HCT116 (cell line): ENCODE measurements around the gene CDH13. TPM values are rescaled to one million over a fixed set of nuclear protein-coding genes. Genes with fewer than 3 reads are reported as not detected.

Experiments
- ATAC-seq: fragments of 200-7000 bp; cut with Tn5 transposase; 2 replicates; pipeline ENCODE4 v1.9.1; 2020; ENCODE audit warnings: mild to moderate bottlenecking, moderate library complexity
- BruUV-seq: library from RNA; stranded (reverse); fragments of 400-500 nt; replicated peaks from 2 replicates; lab custom pipeline; 2021; lab: Mats Ljungman, UMichigan
- CTCF ChIA-PET: fragments of 300-600 bp; sonication (Branson Sonifier 250); formaldehyde crosslinking; loops from one replicate; lab custom pipeline; 2021; ENCODE audit warnings: antibody characterized with exemption; lab: Charles Lee
- POLR2A ChIA-PET: fragments of 300-600, 350-600 bp; sonication (Branson Sonifier 250); formaldehyde crosslinking; loops from one replicate; lab custom pipeline; 2021; ENCODE audit warnings: antibody characterized with exemption; lab: Charles Lee
- RAD21 ChIA-PET, 2 experiments: fragments of 300-600 bp; sonication (Branson Sonifier 250); formaldehyde crosslinking; loops; one replicate each; lab custom pipeline; 2023; ENCODE audit warnings: low total read pairs in 2 of 2; ENCODE audit not compliant: uncharacterized antibody in 2 of 2, unreplicated experiment in 2 of 2, low non-redundant PET in 1 of 2; lab: Charles Lee
- DNase-seq: peaks from one replicate; pipeline ENCODE4 v3.0.0-alpha.2; 2010; ENCODE audit warnings: low read depth, low spot score
- H2AFZ ChIP-seq: fragments of 200-600 bp; shearing (Covaris generic), sonication (generic); 2 replicates; pipeline ENCODE4 v1.6.1; 2017; ENCODE audit warnings: low read depth, mixed run types, mixed read lengths, antibody characterized with exemption, low read length; ENCODE audit not compliant: poor library complexity, severe bottlenecking
- H3K27ac ChIP-seq: 2 replicates; pipeline ENCODE4 v1.5.1; 2012; ENCODE audit warnings: low read depth, low read length
- H3K27me3 ChIP-seq: fragments of 200-600 bp; sonication (generic); 2 replicates; pipeline ENCODE4 v1.6.1; 2016; ENCODE audit warnings: mixed run types, low read length, mixed read lengths; ENCODE audit not compliant: insufficient read depth
- H3K36me3 ChIP-seq, 2 experiments: fragments of 200-500 bp in 1 of 2; fragments of 200-600 bp in 1 of 2; sonication (Bioruptor generic) in 1 of 2; sonication (generic) in 1 of 2; 2 replicates each; pipeline versions ENCODE4 v1.5.1 to v1.6.1; 2014 to 2016; ENCODE audit warnings: low read length in 2 of 2, inconsistent platforms in 1 of 2, mixed read lengths in 1 of 2, mixed run types in 1 of 2; ENCODE audit not compliant: insufficient read depth in 2 of 2, control insufficient read depth in 1 of 2
- H3K4me1 ChIP-seq, 2 experiments: fragments of 200-600 bp in 1 of 2; sonication (generic) in 1 of 2; 2 replicates each; pipeline versions ENCODE4 v1.5.1 to v1.6.1; 2012 to 2017; ENCODE audit warnings: low read length in 2 of 2, inconsistent platforms in 1 of 2, mild to moderate bottlenecking in 1 of 2, mixed read lengths in 1 of 2, mixed run types in 1 of 2, moderate library complexity in 1 of 2; ENCODE audit not compliant: insufficient read depth in 2 of 2, control insufficient read depth in 1 of 2
- H3K4me2 ChIP-seq: fragments of 200-600 bp; sonication (generic); 2 replicates; pipeline ENCODE4 v1.6.1; 2017; ENCODE audit warnings: mixed run types, low read length, mixed read lengths
- H3K4me3 ChIP-seq, 2 experiments: fragments of 200-600 bp in 1 of 2; sonication (generic) in 1 of 2; replicated peaks in 1 of 2; 2 replicates each; pipeline ENCODE4 v1.5.1; 2011 to 2016; ENCODE audit warnings: low read length in 2 of 2, control low read depth in 1 of 2, low read depth in 1 of 2, mild to moderate bottlenecking in 1 of 2, mixed read lengths in 1 of 2, mixed run types in 1 of 2
- H3K79me2 ChIP-seq: fragments of 200-600 bp; sonication (generic); 2 replicates; pipeline ENCODE4 v1.6.1; 2017; ENCODE audit warnings: mild to moderate bottlenecking, mixed run types, low read length, moderate library complexity, mixed read lengths; ENCODE audit not compliant: insufficient read depth
- H3K9ac ChIP-seq: fragments of 200-600 bp; sonication (generic); 2 replicates; pipeline ENCODE4 v1.6.1; 2016; ENCODE audit warnings: low read length, mixed read lengths
- H3K9me2 ChIP-seq: fragments of 200-600 bp; sonication (generic), shearing (Covaris generic); 2 replicates; pipeline ENCODE4 v1.6.1; 2017; ENCODE audit warnings: mixed run types, mild to moderate bottlenecking, moderate library complexity; ENCODE audit not compliant: insufficient read depth
- H3K9me3 ChIP-seq, 2 experiments: fragments of 200-500 bp in 1 of 2; fragments of 200-600 bp in 1 of 2; sonication (Bioruptor generic) in 1 of 2; sonication (generic) in 1 of 2; 2 replicates each; pipeline ENCODE4 v1.6.1; 2014 to 2017; ENCODE audit warnings: low read length in 2 of 2, mixed read lengths in 2 of 2, inconsistent platforms in 1 of 2, low read depth in 1 of 2, mild to moderate bottlenecking in 1 of 2, mixed run types in 1 of 2, moderate library complexity in 1 of 2; ENCODE audit not compliant: control insufficient read depth in 1 of 2, insufficient read depth in 1 of 2
- H4K20me1 ChIP-seq: fragments of 200-600 bp; sonication (generic), shearing (Covaris generic); 2 replicates; pipeline ENCODE4 v1.6.1; 2017; ENCODE audit warnings: mixed run types, mild to moderate bottlenecking, moderate library complexity; ENCODE audit not compliant: insufficient read depth
- CBX3 ChIP-seq: IDR thresholded peaks from 2 replicates; pipeline ENCODE4 v1.6.1; 2012; ENCODE audit warnings: low read depth
- CEBPB ChIP-seq: IDR thresholded peaks from 2 replicates; pipeline ENCODE4 v1.6.1; 2012; ENCODE audit warnings: low read depth
- EGR1 ChIP-seq: IDR thresholded peaks from 2 replicates; pipeline ENCODE4 v1.6.1; 2012; ENCODE audit warnings: low read depth
- ELF1 ChIP-seq: IDR thresholded peaks from 2 replicates; pipeline ENCODE4 v1.6.1; 2012; ENCODE audit warnings: low read depth, borderline replicate concordance
- EZH2 ChIP-seq: fragments of 200-600 bp; sonication (generic); IDR thresholded peaks from 2 replicates; pipeline ENCODE4 v1.6.1; 2017; ENCODE audit warnings: antibody characterized with exemption, mixed run types
- EZH2phosphoT487 ChIP-seq: fragments of 200-600 bp; IDR thresholded peaks from 2 replicates; pipeline ENCODE4 v1.6.1; 2018; ENCODE audit warnings: antibody characterized with exemption, borderline replicate concordance
- FOSL1 ChIP-seq: IDR thresholded peaks from 2 replicates; pipeline ENCODE4 v1.6.1; 2012; ENCODE audit warnings: low read depth
- JUND ChIP-seq: IDR thresholded peaks from 2 replicates; pipeline ENCODE4 v1.6.1; 2012
- POLR2A ChIP-seq: IDR thresholded peaks from 2 replicates; pipeline ENCODE4 v1.7.0; 2011; ENCODE audit warnings: borderline replicate concordance; ENCODE audit not compliant: insufficient read depth, insufficient read length; ENCODE audit errors: extremely low read depth
- POLR2AphosphoS5 ChIP-seq: IDR thresholded peaks from 2 replicates; pipeline ENCODE4 v1.6.1; 2011; ENCODE audit warnings: mild to moderate bottlenecking, low read depth, low read length, moderate library complexity
- RAD21 ChIP-seq: IDR thresholded peaks from 2 replicates; pipeline ENCODE4 v1.6.1; 2012; ENCODE audit warnings: low read depth, mild to moderate bottlenecking
- SIN3A ChIP-seq: IDR thresholded peaks from 2 replicates; pipeline ENCODE4 v1.6.1; 2012; ENCODE audit warnings: low read depth
- SP1 ChIP-seq: IDR thresholded peaks from 2 replicates; pipeline ENCODE4 v1.6.1; 2012; ENCODE audit warnings: low read depth
- ZFX ChIP-seq: fragments of 450-650 bp; IDR thresholded peaks from 2 replicates; pipeline ENCODE4 v1.6.1; 2017
- ZNF274 ChIP-seq: fragments of 200-500 bp; sonication (Bioruptor generic); IDR thresholded peaks from 2 replicates; pipeline ENCODE4 v1.6.1; 2014; ENCODE audit warnings: mild to moderate bottlenecking, low read depth, low read length, inconsistent platforms
- intact Hi-C: fragments of 100-400 bp; cut with micrococcal nuclease; formaldehyde crosslinking; loops from 2 replicates; pipeline ENCODE4 v1.10.0; 2022
- total RNA-seq: library from RNA; stranded (reverse); gene quantifications from one replicate; pipeline ENCODE4 v1.2.1, GENCODE V29; 2021; ENCODE audit not compliant: unreplicated experiment
- TF ChIP-seq, protein P1 (sequence below), 3 experiments: fragments of 200-600 bp in 1 of 3; sonication (generic) in 1 of 3; IDR thresholded peaks in 2 of 3; conservative IDR thresholded peaks in 1 of 3; 2 replicates each; pipeline ENCODE4 v1.5.1; 2012 to 2017; ENCODE audit warnings: low read depth in 2 of 3, low read length in 2 of 3, antibody characterized with exemption in 1 of 3, borderline replicate concordance in 1 of 3, control low read depth in 1 of 3, mild to moderate bottlenecking in 1 of 3, mixed read lengths in 1 of 3, mixed run types in 1 of 3, moderate library complexity in 1 of 3; ENCODE audit not compliant: insufficient read depth in 1 of 3
- TF ChIP-seq, protein P2 (sequence below): IDR thresholded peaks from 2 replicates; pipeline ENCODE4 v1.6.1; 2012
- TF ChIP-seq, protein P3 (sequence below): IDR thresholded peaks from 2 replicates; pipeline ENCODE4 v1.6.1; 2011; ENCODE audit warnings: mild to moderate bottlenecking, low read length, moderate library complexity; ENCODE audit not compliant: insufficient replicate concordance; ENCODE audit errors: extremely low read depth
- TF ChIP-seq, protein P4 (sequence below): IDR thresholded peaks from 2 replicates; pipeline ENCODE4 v1.6.1; 2012; ENCODE audit warnings: low read depth

CDH13 gene
- total RNA-seq, 1 experiment from 2014 or later: not detected

DNA sequence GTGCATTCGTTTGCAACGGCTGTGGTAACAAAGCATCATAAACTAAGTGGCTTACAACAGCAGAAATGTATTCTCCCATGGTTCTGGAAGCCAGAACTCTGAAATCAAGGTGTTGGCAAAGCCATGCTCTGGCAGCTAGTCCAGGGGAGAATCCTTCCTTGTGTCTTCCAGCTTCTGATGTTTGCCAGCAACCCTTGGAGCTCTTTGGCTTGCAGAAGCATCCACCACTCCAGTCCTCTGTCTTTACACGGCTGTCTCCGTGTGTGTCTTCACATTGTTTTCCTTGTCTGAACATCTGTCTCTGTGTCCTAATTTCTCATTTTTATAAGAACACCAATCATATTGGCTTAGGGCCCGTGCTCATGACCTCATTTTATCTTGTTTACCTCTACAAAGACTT is 915.7 kb downstream of the CDH13 start:
- Histone ChIP-seq H3K4me3 (no peak overlapping the region), H2AFZ (no peak overlapping the region), H3K9ac (no peak overlapping the region), H3K36me3 (no peaks in the 10 kb centered on the region), H3K9me3 (no peaks in the 10 kb centered on the region; a peak in 1 of 4 replicates), H3K9me2 (peaks cover 3% of the 10 kb centered on the region; the same call in 1 of the 2 replicates), H3K27me3 (peaks cover 8% of the 10 kb centered on the region; the same call in 1 of the 2 replicates), H3K79me2 (no peaks in the 10 kb centered on the region), H3K27ac (no peak overlapping the region), H3K4me1 (no peaks in the 10 kb centered on the region), H4K20me1 (no peaks in the 10 kb centered on the region), H3K4me2 (no peak overlapping the region)
- RAD21 ChIA-PET: no interaction called here
- POLR2A ChIA-PET: no interaction called here
- intact Hi-C loops: no loop called here
- BruUV-seq: no TSS peak
- ATAC-seq: no peak
- CTCF ChIA-PET: no interaction called here
- DNase-seq: no peak
- no peak for TF ChIP-seq POLR2AphosphoS5
- TF ChIP-seq SIN3A: no peak
- TF ChIP-seq EZH2phosphoT487: no peak
- no peak for TF ChIP-seq EGR1
- no peak for TF ChIP-seq RAD21
- no peak for TF ChIP-seq SP1
- TF ChIP-seq CEBPB: no peak
- TF ChIP-seq, protein P1, sequence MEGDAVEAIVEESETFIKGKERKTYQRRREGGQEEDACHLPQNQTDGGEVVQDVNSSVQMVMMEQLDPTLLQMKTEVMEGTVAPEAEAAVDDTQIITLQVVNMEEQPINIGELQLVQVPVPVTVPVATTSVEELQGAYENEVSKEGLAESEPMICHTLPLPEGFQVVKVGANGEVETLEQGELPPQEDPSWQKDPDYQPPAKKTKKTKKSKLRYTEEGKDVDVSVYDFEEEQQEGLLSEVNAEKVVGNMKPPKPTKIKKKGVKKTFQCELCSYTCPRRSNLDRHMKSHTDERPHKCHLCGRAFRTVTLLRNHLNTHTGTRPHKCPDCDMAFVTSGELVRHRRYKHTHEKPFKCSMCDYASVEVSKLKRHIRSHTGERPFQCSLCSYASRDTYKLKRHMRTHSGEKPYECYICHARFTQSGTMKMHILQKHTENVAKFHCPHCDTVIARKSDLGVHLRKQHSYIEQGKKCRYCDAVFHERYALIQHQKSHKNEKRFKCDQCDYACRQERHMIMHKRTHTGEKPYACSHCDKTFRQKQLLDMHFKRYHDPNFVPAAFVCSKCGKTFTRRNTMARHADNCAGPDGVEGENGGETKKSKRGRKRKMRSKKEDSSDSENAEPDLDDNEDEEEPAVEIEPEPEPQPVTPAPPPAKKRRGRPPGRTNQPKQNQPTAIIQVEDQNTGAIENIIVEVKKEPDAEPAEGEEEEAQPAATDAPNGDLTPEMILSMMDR (IDR thresholded peaks at IDR 0.05 in 2 of 3, conservative IDR thresholded peaks at IDR 0.05 in 1 of 3; ENCODE audit: borderline replicate concordance in 1 of 3, insufficient read depth in 1 of 3, low read depth in 2 of 3, low read length in 2 of 3): no peak
- no peak for TF ChIP-seq EZH2
- no peak for TF ChIP-seq CBX3
- TF ChIP-seq, protein P2, sequence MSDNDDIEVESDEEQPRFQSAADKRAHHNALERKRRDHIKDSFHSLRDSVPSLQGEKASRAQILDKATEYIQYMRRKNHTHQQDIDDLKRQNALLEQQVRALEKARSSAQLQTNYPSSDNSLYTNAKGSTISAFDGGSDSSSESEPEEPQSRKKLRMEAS: no peak
- no peak for TF ChIP-seq JUND
- no peak for TF ChIP-seq ZFX
- no peak for TF ChIP-seq POLR2A
- no peak for TF ChIP-seq FOSL1
- TF ChIP-seq, protein P3, sequence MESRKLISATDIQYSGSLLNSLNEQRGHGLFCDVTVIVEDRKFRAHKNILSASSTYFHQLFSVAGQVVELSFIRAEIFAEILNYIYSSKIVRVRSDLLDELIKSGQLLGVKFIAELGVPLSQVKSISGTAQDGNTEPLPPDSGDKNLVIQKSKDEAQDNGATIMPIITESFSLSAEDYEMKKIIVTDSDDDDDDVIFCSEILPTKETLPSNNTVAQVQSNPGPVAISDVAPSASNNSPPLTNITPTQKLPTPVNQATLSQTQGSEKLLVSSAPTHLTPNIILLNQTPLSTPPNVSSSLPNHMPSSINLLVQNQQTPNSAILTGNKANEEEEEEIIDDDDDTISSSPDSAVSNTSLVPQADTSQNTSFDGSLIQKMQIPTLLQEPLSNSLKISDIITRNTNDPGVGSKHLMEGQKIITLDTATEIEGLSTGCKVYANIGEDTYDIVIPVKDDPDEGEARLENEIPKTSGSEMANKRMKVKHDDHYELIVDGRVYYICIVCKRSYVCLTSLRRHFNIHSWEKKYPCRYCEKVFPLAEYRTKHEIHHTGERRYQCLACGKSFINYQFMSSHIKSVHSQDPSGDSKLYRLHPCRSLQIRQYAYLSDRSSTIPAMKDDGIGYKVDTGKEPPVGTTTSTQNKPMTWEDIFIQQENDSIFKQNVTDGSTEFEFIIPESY: no peak
- TF ChIP-seq ELF1: no peak
- TF ChIP-seq ZNF274: no peak
- TF ChIP-seq, protein P4, sequence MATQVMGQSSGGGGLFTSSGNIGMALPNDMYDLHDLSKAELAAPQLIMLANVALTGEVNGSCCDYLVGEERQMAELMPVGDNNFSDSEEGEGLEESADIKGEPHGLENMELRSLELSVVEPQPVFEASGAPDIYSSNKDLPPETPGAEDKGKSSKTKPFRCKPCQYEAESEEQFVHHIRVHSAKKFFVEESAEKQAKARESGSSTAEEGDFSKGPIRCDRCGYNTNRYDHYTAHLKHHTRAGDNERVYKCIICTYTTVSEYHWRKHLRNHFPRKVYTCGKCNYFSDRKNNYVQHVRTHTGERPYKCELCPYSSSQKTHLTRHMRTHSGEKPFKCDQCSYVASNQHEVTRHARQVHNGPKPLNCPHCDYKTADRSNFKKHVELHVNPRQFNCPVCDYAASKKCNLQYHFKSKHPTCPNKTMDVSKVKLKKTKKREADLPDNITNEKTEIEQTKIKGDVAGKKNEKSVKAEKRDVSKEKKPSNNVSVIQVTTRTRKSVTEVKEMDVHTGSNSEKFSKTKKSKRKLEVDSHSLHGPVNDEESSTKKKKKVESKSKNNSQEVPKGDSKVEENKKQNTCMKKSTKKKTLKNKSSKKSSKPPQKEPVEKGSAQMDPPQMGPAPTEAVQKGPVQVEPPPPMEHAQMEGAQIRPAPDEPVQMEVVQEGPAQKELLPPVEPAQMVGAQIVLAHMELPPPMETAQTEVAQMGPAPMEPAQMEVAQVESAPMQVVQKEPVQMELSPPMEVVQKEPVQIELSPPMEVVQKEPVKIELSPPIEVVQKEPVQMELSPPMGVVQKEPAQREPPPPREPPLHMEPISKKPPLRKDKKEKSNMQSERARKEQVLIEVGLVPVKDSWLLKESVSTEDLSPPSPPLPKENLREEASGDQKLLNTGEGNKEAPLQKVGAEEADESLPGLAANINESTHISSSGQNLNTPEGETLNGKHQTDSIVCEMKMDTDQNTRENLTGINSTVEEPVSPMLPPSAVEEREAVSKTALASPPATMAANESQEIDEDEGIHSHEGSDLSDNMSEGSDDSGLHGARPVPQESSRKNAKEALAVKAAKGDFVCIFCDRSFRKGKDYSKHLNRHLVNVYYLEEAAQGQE: no peak
